Tibial artery (tissue), 4 donors: ENCODE measurements around the gene FERMT3.

Experiments used
- DNase-seq, 2 donors: peaks; one replicate each; pipeline ENCODE4 v3.0.0-alpha.2; 2019
- H3K27ac ChIP-seq, 2 donors: fragments of 200-600 bp; sonication (generic) in 1 of 2; 1 replicate in 1 of 2; 2 replicates in 1 of 2; pipeline ENCODE4 v1.5.1; 2018 to 2019; ENCODE audit warnings: mild to moderate bottlenecking in 1 of 2
- H3K27me3 ChIP-seq, 2 donors: fragments of 200-600 bp; sonication (generic) in 1 of 2; one replicate each; pipeline versions ENCODE4 v1.5.1 to v1.6.0; 2016 to 2019
- H3K36me3 ChIP-seq, 3 donors: fragments of 200-600 bp; sonication (generic) in 2 of 3; one replicate each; pipeline ENCODE4 v1.5.1; 2016 to 2019; ENCODE audit warnings: mild to moderate bottlenecking in 2 of 3
- H3K4me1 ChIP-seq, 4 donors: fragments of 200-600 bp; sonication (generic) in 2 of 4; 1 replicate in 3 of 4; 2 replicates in 1 of 4; pipeline ENCODE4 v1.5.1; 2016 to 2019
- H3K4me3 ChIP-seq, 2 donors: fragments of 200-600 bp; sonication (generic) in 1 of 2; 1 replicate in 1 of 2; 2 replicates in 1 of 2; pipeline ENCODE4 v1.5.1; 2018 to 2019; ENCODE audit warnings: mild to moderate bottlenecking in 2 of 2
- H3K9me3 ChIP-seq, 3 donors: fragments of 200-600 bp; sonication (generic) in 1 of 3; one replicate each; pipeline ENCODE4 v1.5.1; 2016 to 2019
- CTCF ChIP-seq, 2 experiments: fragments of 200-600 bp in 1 of 2; fragments of 450-650 bp in 1 of 2; IDR thresholded peaks; one replicate each; pipeline ENCODE4 v1.5.1; 2017 to 2019; ENCODE audit warnings: antibody characterized with exemption in 2 of 2, mild to moderate bottlenecking in 1 of 2, moderate library complexity in 1 of 2
- intact Hi-C: fragments of 100-400 bp; cut with DNase I; formaldehyde crosslinking; loops from one replicate; pipeline ENCODE4 v1.15.0; 2023; ENCODE audit warnings: low total_unique reads

Gene FERMT3

GRCh38 chr11:64183890-64184289 is 22.6 kb upstream of the FERMT3 start:
- no peak for DNase-seq
- no peak overlapping the region for H3K4me3 ChIP-seq
- intact Hi-C loops, result no loop called here
- TF ChIP-seq CTCF (IDR thresholded peaks at IDR 0.05), result no peak
- peak overlapping the region; percentile 87 to 89 for H3K27ac ChIP-seq
- no peaks in the 10 kb centered on the region for H3K9me3 ChIP-seq
- no peaks in the 10 kb centered on the region for H3K36me3 ChIP-seq
- H3K27me3 ChIP-seq, result no peaks in the 10 kb centered on the region
- peaks cover 0 to 44% (median 33%) of the 10 kb centered on the region in 4 donors for H3K4me1 ChIP-seq

- peaks cover 0 to 55% (median 39%) of the 10 kb centered on the region in 4 donors for H3K4me1 ChIP-seq
- H3K27ac ChIP-seq, result peak overlapping the region; percentile 87 to 89
- no peaks in the 10 kb centered on the region for H3K27me3 ChIP-seq
- H3K36me3 ChIP-seq, result peaks cover 0 to 6% (median 0%) of the 10 kb centered on the region in 3 donors
- H3K4me3 ChIP-seq, result peak overlapping the region in 1 of 2 donors; percentile 64
- no peaks in the 10 kb centered on the region for H3K9me3 ChIP-seq
- intact Hi-C loops, result loop anchor here (5.0 kb wide), 1 partner anchor 42 kb away; the partner anchor contains the start of genes NUDT22 and TRPT1
- TF ChIP-seq CTCF (IDR thresholded peaks at IDR 0.05), result peak; percentile 30 to 33
- peak; percentile 91 to 94 for DNase-seq
These were observed 21.3 kb upstream of the FERMT3 start for GRCh38 chr11:64185175-64185692.

- peak within 1 kb of the TSS in 1 of 2 donors; percentile 64 for H3K4me3 ChIP-seq
- H3K27me3 ChIP-seq, result no peaks in the 10 kb centered on the region
- peaks cover 0 to 7% (median 0%) of the 10 kb centered on the region in 3 donors for H3K36me3 ChIP-seq
- no peaks in the 10 kb centered on the region for H3K9me3 ChIP-seq
- H3K27ac ChIP-seq, result peak within 1 kb of the TSS; percentile 87 to 89
- intact Hi-C loops, result loop anchor here (5.0 kb wide), 1 partner anchor 41 kb away; the partner anchor contains the start of genes NUDT22 and TRPT1
- DNase-seq, result peak; percentile 99 to 100
- peaks cover 0 to 49% (median 34%) of the 10 kb centered on the region in 4 donors for H3K4me1 ChIP-seq
- peak; percentile 36 to 47 for TF ChIP-seq CTCF (IDR thresholded peaks at IDR 0.05)
These were observed 20.6 kb upstream of the FERMT3 start, which contains the start of gene STIP1 for GRCh38 chr11:64185693-64186491. STIP1 (plus strand) TSS chr11:64186171; CDS start chr11:64186262, 91 bp downstream.

DNA sequence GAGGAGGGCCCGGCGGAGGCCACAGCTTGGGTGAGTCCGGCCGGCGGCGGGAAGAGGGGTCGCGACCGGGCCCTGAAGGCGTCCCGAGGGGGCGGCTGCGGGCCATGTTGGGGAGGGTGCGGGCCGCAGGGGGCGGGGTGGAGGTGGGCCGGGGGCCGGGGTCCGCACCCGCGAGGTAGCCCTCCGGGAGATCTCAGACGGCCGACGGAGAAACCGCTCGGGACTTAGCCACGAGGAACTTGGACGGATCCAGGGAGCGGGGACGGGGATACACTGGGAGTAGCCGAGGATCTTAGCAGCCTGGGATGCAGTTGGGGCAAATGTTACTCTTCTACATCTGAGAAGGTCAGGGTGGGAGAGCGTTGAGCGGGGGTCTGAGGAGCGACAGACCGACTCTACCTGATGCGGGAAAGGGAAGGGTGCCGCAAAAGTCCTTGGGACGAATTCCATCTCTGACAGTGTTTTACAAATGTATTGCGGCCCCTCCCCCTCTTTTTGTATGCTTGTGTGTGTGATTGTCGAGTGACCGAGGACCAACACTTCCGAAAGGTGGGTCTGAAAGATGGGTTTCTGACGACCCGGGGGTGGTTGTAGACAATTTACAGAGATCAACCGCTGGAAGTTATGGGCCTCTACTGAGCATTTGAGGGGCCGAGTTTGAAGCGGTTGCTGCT is 19.9 kb upstream of the FERMT3 start:
- H3K4me3 ChIP-seq, result no peak overlapping the region
- H3K4me1 ChIP-seq, result peaks cover 0 to 41% (median 28%) of the 10 kb centered on the region in 4 donors
- H3K36me3 ChIP-seq, result peaks cover 0 to 7% (median 0%) of the 10 kb centered on the region in 3 donors
- intact Hi-C loops, result loop anchor here (5.0 kb wide), 1 partner anchor 41 kb away; the partner anchor contains the start of genes NUDT22 and TRPT1
- no peaks in the 10 kb centered on the region for H3K9me3 ChIP-seq
- DNase-seq, result no peak
- no peaks in the 10 kb centered on the region for H3K27me3 ChIP-seq
- H3K27ac ChIP-seq, result peak overlapping the region in 1 of 2 donors; percentile 85
- no peak for TF ChIP-seq CTCF (IDR thresholded peaks at IDR 0.05)

DNA sequence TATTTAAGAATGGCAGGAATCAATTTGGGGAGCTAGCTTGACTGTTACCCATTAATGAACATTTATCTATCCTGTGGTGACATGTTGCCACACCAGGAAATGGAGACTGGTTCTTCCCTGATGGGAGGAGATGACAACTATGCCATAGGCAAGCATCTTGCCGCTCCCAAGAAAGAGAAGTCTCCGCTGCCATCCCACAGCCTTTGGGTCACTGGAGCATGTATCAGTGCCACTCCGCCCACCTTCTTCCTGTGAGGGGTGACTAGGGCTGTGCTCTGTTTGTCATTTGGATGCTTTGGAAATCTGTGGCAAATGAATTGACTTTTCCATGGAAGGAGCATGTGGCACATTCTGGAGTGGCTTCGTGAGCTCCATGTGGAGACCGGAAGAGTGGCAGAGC is 14.1 kb upstream of the FERMT3 start:
- intact Hi-C loops, result no loop called here
- H3K27me3 ChIP-seq, result no peaks in the 10 kb centered on the region
- H3K36me3 ChIP-seq, result peaks cover 45 to 59% (median 49%) of the 10 kb centered on the region in 3 donors
- H3K4me3 ChIP-seq, result no peak overlapping the region
- H3K9me3 ChIP-seq, result no peaks in the 10 kb centered on the region
- H3K4me1 ChIP-seq, result peaks cover 0 to 12% (median 5%) of the 10 kb centered on the region in 4 donors
- no peak for TF ChIP-seq CTCF (IDR thresholded peaks at IDR 0.05)
- no peak for DNase-seq
- H3K27ac ChIP-seq, result no peak overlapping the region
